GM18507 (cell line): ENCODE data around the gene KDM2B.

Experiments
- DNase-seq: peaks from one replicate; pipeline ENCODE4 v3.0.0; 2011; ENCODE audit warnings: low read depth; ENCODE audit not compliant: insufficient read length; ENCODE audit errors: extremely low spot score
- FAIRE-seq: peaks from 2 replicates; lab custom pipeline; 2011; peaks lifted over from hg19 to GRCh38; lab: Jason Lieb, UNC

The KDM2B gene

DNA sequence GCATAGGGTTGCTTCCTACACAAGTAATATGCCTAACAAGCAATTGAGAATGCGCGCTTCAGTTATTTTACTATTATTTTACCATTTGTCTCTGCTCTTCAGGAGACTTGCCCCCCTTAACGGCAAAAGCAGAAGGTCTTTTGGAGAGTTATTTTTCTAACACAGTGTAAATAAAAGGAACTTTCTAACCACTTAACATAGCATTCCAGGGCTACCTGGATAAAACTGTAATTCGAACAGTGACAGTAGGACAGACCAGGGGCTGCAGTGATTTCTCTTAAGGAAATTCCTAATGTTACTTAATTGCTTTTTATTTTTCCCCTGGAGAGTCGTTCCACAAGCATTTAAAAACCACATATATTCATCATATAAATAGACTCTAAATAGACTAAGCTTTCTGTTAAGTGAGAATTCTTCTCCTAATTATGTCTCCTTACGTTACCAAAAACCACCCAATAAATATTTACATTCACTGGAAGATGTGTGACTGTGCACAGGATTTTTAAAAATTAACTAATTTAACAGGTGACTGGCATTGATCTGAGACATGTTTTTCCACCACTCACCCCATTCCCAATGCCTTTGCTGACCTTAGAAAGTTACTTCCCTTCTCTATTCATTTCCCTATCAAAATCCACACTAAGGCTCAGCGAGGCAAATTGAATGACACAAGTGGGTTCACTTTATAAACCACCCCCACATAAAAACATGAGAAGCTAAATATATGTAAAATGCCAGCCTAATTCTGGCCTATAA lies 108.5 kb downstream of the KDM2B start:
- no peak for FAIRE-seq
- DNase-seq = no peak

DNA sequence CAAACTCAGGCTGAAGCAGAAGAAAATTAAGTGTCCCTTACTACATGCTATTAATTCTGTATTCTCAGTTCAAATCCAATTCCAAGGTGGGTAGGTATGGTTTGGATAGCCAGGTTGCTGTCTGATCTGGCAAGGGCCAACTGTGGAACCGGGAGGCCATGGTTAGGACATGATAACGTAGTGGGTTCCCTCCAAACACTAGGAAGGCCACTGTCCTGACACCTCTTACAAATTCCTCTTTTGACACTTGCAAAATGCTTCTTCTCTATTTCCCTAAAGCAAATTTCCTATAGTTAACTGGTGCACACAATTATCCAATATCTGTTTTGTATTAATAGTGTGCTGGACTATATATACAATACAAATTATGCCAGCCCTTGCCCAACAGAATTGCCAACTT lies 110.1 kb downstream of the KDM2B start:
- DNase-seq (no peak), FAIRE-seq (no peak)

DNA sequence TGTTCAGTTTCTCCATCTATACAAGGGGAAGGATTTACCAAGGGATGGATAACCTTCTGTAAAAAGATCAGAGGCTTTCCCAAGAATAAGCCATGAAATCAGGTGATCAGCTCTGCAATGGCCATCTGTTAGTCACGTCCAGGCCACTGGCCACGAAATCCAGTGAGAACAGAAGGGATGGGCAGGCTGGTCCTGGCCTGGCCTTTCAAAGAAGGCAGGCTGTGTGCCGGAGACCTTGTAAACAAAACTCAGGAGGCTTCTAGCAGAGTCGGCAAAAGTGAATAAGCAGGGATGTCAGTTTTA lies 112.4 kb downstream of the KDM2B start:
- no peak for FAIRE-seq
- no peak for DNase-seq

DNA sequence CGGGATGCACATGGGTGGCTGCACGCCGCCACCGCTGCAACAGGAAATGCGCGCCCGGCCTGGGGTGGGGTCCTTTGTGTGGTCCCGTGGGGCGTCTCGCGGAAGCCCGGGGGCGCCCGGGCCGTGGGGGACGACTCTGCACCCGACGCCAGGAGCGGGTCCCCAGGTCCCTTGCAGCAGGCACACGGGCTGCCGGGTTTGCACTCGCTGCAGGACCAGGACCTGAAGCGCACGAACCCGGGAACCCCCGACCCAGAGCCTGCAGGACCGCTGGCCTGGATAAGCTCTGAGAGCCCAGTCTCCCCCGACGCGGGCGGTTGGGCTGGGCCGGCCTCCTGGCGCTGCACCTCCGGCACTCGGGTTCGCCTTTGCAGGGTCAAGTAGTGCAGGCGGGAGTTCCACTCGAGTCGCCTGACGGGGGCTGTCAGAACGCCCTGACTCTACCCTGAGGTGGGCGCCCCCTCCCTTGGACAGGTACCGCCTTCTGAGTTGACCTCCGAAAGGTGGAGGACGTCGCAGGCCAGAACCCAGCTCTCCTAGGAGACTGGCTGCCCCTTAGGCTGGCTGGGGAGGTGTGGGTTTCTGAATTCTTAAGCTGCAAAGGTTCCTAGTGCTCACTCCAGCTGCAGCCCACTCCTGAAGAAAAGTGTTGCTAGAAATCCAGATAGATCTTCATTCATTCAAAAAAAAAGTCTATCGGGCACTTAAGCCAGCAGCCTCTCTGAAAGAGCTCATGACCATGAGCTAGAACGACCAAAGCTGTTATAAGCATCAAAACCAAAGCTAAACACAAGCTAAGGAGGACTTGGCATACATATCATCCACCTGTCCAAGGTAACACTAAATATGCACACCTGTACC lies 113.0 kb downstream of the KDM2B start:
- FAIRE-seq = no peak
- no peak for DNase-seq

DNA sequence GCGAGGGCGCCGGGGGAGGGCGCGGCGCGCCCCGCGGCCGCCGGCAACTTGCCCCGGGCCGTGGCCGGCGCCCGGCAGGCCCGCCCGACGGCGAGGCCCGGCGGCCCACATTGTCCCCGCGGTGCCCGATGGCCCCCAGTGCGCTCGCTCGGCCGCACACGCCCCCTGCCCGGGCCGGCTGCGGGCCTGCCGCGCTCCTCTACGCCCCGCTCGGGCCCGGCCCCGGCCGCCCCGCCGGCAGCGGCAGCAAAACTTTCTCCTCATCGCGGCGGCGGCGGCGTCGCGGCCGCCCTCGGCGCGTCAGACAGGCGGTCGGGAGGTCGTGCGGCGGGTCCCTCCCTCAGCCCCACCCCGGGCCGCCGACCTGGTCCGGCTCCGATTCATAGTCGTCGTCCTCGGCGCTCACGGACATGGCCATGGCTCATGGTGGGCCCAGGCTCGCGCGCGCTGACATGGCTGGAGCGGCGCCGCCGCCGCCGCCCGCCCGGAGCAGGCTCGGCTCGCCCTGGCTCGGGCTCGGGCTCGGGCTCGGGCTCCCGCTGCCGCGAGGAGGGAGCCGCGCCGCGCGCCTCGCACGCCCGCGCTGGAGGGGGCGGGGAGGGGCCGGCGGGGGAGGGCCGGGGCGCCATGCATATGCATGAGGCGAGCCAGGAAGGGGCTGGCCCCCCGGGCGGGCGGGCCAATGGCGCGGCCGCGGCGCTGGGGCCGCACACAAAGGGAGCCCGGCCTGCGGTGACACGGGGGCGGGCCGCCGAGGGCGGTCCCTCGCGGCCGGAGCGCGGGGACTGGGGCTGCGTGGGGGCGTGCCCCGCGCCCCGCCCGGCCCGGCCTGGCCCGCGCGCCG lies 113.8 kb downstream of the KDM2B start:
- DNase-seq = peak; percentile 89
- peak; percentile 72 for FAIRE-seq

DNA sequence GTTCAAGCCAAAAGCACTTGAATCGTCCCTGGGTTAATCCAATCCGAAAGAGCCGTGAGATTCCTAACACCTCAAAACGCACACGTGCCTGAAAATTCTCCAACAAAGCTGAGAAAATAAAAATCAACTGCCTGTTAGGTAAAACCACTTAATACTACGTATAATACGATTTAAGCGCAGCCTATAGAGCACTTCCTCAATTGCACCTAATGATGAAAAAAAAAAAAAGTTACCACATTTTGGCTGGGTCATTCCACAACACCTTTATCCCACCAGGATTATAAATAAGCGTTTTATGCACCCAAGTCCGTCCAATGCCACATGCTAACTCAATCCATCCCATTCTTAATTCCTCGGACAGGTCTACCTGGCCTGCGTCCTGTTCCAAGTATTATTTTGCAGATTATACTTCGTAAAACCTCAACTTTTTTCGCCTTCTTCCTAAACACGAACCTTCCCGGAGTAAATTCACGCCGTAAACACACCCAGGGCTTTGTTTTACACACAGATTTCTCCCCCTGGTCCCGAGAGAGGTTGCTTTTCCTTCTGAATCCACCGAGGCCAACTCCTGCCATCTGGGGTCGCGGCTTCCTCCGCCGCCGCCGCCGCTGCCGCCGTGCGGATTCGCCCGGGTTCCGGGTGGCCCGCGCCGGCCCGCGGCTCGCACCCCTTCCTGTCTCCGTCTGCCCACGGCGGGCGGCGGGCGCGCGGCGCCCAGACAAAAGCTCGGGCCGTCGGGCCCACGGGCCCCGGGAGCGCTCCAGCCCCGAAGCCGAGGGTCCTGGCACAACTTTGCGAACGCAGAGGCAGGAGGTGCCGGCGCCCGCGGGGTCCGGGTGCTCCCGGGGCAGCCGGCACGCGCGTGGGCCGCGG lies 114.7 kb downstream of the KDM2B start:
- DNase-seq (no peak), FAIRE-seq (peak; percentile 56)

DNA sequence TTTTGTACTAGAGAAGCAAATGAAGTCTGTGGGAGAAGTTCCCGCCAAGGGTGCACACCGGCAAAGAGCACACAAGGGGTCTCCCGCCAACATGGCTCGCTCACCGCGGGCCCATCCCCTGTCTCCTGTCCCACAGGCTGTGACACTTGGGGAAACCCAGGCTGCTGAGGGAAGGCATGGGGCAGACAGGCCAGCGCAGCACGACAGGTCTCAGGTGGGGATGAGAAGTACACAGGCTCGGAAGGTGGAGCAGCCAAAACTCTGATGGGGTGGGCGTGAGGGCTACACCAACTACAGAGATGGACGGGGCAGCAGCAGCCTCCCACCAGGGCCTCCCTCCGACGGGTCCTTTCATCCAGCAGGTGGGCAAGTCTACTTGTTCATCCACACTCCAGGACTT lies 116.5 kb downstream of the KDM2B start:
- no peak for DNase-seq

DNA sequence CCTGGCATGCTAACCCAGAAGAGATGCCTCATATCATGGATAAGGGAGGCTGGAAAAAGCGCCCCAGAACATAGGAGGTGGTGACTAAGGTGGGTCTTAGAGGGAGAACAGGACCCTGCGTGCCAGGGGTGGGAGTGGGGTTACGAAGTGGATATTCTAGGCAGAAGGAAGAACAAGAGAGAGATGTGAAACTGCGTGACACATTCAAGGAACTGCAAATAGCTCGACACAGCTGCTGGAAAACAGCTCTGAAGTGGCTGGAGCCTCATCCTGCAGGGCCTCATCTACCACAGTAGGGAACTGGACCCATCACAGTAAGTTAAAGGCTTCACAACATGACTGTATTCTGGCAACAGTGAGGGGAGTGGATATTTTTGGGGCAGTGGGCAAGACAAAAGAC lies 119.8 kb downstream of the KDM2B start:
- FAIRE-seq (no peak), DNase-seq (no peak)

More for the DNA sequence above, 116.5 kb downstream of the KDM2B start:
- no peak for FAIRE-seq

DNA sequence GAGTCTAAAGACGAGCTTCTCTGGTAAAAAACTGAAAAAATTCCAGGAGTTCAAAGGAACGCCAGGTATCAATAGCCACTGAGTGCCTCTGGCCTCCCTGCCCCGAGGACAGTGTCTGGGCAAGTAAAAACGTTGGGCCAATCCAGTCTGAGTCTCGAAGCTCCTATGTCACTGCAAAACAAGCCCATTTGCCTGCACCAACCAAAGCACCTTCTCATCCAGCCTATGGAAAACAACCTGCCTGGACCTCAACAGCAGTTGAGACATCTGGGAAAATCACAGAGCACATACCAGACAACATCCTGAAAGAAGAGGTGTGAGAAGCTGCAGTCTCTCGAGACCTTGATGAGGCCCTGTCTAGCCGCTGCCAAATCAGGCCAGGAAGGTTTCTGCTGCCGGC lies 124.3 kb downstream of the KDM2B start:
- DNase-seq (no peak), FAIRE-seq (no peak)

DNA sequence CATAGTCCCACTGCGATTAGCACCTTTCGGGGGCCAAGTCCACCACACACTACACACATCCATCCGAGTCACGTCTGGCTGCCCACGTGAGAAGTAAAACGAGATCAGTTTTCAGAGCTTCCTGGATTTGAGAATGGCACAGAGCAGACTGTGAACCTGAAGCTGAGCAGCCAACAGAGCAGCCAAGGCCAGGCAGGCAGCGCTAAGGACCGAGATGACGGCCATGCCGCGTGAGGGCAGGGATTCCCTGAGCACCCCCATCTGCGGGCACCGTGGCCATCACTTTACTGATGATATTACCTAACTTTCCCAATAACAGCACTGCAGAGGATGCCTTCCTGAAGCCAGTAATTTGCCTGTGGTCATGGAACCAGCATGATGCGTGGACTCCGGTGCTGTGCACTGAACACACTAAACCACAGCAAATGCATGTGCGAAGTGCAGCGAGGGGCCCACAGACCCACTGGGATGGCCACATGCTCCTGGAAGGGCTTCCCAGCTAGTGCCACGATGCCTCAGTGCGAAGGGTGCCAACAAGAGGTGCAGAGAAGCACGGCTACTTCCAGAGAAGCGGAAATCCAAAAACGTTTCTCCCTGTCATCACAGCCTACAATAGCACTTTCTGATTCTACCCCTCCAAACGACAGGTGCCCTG lies 124.9 kb downstream of the KDM2B start:
- DNase-seq = no peak
- no peak for FAIRE-seq

DNA sequence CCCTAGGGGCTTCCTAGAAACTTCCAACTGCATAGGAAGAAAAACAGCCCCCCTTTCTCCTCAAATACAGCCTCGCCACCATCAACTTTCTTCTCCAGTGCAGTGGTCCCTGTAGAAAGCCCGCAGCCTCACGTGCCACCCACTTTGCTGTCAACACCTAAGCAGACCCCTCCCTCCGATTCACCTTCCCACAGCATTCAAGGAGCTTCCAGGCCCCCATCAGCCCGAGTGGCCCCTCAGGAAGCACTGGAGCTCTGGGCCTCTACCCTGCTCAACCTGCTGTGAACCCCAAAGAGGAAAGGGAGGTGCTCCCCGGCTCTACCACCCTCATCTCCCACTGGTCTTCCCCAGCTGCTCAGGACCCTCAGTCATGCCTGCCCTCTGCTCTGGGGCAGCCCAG lies 125.9 kb downstream of the KDM2B start:
- FAIRE-seq (no peak), DNase-seq (no peak)

DNA sequence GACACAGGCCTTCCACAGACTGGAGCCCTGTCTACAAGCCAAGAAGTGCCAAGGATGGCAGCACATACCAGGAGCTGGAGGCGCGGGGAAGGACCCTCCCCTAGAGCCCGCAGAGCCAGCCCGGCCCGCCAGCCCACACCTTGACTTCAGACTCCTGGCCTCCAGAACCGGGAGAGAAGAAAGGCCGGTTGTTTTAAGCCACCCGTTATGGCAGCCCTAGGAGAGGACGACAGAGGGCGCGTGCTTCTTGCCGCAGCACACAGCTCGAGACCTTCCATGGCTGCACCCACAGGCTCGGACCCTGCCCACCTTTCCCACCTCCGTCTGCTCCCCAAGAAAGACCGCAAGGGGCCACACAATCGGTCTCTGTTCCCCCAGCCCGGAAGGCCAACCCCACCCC lies 127.2 kb downstream of the KDM2B start:
- DNase-seq (no peak), FAIRE-seq (no peak)

DNA sequence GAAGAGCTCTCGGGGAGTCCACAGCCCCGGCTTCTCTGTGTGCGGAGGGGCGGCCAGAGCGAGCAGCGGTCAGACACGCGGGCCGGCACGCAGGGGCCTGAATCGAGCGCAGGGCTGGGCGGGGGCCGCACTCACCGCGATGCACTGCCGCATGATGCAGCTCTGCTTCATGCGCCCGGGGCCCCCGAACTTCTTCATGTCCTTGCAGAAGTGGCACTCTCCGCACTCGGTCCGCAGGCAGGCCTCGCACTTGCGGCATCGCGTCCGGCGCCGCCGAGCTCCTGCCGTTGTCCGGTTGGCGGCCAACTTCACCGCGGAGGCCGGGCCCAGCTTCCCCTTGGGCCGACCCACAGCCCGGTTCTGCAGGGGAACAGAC lies 127.8 kb downstream of the KDM2B start:
- no peak for FAIRE-seq
- DNase-seq = no peak

DNA sequence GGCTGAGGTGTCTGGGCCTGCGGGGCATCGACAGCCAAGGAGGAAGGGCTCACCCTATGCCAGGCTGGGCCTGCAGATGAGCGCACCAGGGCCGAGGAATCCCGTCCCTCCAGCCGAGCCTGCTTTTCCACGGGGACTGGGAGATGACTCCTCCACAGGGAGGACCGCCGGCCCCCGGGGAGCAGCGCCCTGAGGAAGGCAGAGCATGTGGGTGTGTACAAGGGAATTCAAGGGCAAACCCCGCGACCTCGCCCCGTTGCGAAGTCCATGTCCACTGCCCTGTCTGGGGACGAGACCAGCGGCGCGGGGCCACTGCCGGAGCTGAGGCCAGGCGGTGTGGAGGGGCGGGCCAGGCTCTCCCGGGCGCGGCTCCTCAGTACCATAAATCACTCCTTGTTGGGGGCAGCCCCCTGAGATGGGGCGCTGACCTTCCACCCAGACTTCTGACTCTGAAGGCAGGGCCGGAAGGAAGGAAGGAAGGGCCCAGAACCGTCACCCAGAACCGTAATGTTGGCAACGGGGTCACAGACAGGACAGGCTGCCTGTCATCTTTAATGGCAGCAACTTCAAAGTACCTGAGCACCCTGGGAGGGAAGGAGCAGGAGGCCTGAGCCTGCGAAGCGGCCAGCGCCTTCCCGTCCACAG lies 128.4 kb downstream of the KDM2B start:
- DNase-seq (no peak), FAIRE-seq (no peak)

DNA sequence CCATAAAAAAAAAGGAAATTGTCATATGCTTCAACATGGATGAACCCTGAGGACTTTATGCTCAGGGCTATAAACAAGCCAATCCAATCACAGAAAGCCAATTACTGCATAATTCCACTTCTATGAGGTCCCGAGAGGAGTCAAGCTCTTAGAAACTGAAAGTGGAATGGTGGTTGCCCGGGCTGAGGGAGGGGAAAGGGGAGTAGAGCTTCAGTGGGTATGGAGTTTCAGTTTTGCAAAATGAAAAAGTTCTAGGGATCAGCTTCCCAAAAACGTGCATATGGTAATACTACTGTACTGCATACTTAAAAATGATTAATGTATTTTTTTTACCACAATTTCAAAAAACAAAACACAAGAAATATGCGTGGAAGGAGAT lies 128.9 kb downstream of the KDM2B start:
- DNase-seq = no peak
- peak; percentile 80 for FAIRE-seq

DNA sequence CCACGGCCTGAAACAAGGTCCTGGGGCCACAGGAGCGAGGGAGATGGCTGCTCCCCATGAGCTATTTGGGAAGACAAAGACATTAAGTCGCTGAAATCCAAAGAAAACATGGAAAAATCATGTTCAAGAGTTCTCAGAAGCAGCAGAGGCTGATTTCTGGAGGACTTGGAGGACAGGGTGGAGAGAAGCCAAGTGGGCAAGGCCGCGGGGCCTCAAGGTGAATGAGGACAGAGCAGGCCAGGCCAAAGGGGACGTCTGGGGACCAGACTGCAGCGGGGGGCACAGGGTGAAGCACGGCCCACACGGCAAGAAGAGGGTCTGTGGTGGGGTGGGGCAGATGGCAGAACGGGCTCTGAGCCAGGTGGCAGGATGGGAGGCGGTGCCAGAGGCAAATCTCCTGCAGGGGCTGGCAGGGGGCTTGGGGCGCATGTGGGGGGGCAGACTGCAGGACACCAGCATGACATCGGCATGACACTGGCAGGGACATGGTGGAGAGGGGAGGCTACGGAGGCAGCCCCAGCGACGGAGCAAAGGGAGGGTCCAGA lies 132.0 kb downstream of the KDM2B start:
- FAIRE-seq (no peak), DNase-seq (no peak)

DNA sequence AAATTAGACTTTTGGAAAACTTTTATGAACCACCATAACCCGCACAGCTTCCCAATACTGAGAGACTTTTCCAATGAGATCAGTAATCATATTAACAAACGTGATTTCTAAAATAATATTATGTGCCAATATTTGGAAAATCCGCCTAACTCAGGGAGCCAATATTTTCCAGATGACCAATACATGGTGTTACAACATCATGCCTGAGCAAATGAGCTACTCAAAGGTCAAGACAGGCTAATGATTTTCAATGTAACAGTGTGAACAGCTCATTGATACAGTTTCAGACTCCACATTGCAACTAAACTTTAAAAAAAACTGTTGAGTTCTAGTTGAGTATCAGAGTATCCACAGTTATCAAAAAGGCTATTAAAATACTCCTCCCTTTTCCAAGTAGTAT lies 134.1 kb downstream of the KDM2B start:
- FAIRE-seq = no peak
- DNase-seq = no peak

DNA sequence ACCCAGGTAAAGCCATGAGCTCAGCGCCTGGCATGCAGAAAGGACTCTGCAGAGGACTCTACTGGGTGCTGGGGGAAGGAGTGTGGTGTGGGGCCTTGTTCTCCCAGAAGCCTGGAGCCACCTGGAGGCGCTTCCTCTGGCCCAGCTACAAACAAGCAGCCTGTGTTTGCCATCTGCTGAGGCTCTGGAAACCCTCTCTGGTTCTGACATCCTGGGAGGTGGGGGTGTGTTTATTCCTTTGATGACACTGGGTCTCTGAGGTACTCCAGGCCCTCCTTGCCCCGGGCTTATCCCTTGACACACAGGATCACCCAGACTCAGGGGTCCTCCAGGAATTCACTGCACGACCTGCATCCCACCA lies 136.0 kb downstream of the KDM2B start:
- FAIRE-seq = no peak

More for the DNA sequence above, 136.0 kb downstream of the KDM2B start:
- DNase-seq = no peak
